ENCODE measurements around the gene STPG3.

DNA sequence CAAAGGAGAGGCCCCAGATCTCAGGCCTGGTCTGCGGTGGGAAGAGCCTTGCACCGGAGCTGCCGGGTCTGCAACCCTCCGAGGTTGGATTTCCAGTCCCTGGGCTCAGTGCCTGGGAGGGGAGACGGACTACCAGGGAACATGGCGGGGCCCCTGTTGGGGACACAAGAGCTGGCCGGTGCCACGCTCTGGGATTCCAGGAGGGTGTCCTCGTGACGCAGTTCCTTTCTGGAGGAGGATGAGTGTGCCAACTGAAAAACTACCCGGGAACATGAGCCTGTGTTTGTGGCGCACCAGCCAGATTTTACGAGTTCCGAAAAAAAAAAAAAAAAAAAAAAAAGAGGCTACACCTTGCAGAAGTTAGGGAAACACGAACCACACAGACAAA is 42.0 kb downstream of the STPG3 start:
- TF ChIP-seq, protein P1, sequence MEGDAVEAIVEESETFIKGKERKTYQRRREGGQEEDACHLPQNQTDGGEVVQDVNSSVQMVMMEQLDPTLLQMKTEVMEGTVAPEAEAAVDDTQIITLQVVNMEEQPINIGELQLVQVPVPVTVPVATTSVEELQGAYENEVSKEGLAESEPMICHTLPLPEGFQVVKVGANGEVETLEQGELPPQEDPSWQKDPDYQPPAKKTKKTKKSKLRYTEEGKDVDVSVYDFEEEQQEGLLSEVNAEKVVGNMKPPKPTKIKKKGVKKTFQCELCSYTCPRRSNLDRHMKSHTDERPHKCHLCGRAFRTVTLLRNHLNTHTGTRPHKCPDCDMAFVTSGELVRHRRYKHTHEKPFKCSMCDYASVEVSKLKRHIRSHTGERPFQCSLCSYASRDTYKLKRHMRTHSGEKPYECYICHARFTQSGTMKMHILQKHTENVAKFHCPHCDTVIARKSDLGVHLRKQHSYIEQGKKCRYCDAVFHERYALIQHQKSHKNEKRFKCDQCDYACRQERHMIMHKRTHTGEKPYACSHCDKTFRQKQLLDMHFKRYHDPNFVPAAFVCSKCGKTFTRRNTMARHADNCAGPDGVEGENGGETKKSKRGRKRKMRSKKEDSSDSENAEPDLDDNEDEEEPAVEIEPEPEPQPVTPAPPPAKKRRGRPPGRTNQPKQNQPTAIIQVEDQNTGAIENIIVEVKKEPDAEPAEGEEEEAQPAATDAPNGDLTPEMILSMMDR (IDR thresholded peaks at IDR 0.05): no peak
- TF ChIP-seq GABPA (IDR thresholded peaks at IDR 0.05; ENCODE audit: low read depth) (no peak), RXRA (IDR thresholded peaks at IDR 0.05; ENCODE audit: borderline replicate concordance, low read depth) (no peak), MXI1 (IDR thresholded peaks at IDR 0.05; ENCODE audit: low read depth, low read length) (no peak), EZH2phosphoT487 (IDR thresholded peaks at IDR 0.05; ENCODE audit: borderline replicate concordance, low read depth) (no peak)
- TF ChIP-seq, protein P2, sequence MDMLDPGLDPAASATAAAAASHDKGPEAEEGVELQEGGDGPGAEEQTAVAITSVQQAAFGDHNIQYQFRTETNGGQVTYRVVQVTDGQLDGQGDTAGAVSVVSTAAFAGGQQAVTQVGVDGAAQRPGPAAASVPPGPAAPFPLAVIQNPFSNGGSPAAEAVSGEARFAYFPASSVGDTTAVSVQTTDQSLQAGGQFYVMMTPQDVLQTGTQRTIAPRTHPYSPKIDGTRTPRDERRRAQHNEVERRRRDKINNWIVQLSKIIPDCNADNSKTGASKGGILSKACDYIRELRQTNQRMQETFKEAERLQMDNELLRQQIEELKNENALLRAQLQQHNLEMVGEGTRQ (IDR thresholded peaks at IDR 0.05; ENCODE audit: borderline replicate concordance, low read depth, low read length): no peak

Data from SK-N-SH (cell line).